ENCODE results near the gene HEG1.

- no peak for TF ChIP-seq CTCF (IDR thresholded peaks at IDR 0.05)
- TF ChIP-seq CBFB (CRISPR knock-in tag; IDR thresholded peaks at IDR 0.05; ENCODE audit: low read depth): no peak
- TF ChIP-seq, protein P1, sequence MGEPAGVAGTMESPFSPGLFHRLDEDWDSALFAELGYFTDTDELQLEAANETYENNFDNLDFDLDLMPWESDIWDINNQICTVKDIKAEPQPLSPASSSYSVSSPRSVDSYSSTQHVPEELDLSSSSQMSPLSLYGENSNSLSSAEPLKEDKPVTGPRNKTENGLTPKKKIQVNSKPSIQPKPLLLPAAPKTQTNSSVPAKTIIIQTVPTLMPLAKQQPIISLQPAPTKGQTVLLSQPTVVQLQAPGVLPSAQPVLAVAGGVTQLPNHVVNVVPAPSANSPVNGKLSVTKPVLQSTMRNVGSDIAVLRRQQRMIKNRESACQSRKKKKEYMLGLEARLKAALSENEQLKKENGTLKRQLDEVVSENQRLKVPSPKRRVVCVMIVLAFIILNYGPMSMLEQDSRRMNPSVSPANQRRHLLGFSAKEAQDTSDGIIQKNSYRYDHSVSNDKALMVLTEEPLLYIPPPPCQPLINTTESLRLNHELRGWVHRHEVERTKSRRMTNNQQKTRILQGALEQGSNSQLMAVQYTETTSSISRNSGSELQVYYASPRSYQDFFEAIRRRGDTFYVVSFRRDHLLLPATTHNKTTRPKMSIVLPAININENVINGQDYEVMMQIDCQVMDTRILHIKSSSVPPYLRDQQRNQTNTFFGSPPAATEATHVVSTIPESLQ (CRISPR knock-in tag; IDR thresholded peaks at IDR 0.05): no peak
- TF ChIP-seq JUN (CRISPR knock-in tag; IDR thresholded peaks at IDR 0.05): no peak
- TF ChIP-seq TP53 (CRISPR knock-in tag; IDR thresholded peaks at IDR 0.05): no peak
These were observed 9.8 kb downstream of the HEG1 start for GRCh38 chr3:125045965-125046364.
